HG03571 (cell line): Measurements from ENCODE around the gene ITPR3.

Experiments
- ATAC-seq: cut with Tn5 transposase; IDR thresholded peaks from one replicate; pipeline ENCODE4 v1.9.1; 2021; ENCODE audit not compliant: unreplicated experiment

ITPR3 gene

GRCh38 chr6:33711140-33712129 lies 90.3 kb downstream of the ITPR3 start, which contains the start of gene UQCC2:
Gene UQCC2 (minus strand): TSS chr6:33711700. CDS start chr6:33711686, 14 bp downstream.
- ATAC-seq, result peak; percentile 80

GRCh38 chr6:33712914-33713313 lies 91.8 kb downstream of the ITPR3 start:
- ATAC-seq, result no peak

- ATAC-seq, result no peak
Observed at GRCh38 chr6:33713786-33714185, 92.7 kb downstream of the ITPR3 start.

- ATAC-seq, result no peak
Observed at GRCh38 chr6:33714385-33715040, 93.4 kb downstream of the ITPR3 start.

GRCh38 chr6:33716379-33716778 lies 95.3 kb downstream of the ITPR3 start:
- no peak for ATAC-seq

GRCh38 chr6:33716890-33717632 lies 95.9 kb downstream of the ITPR3 start:
- ATAC-seq, result no peak

GRCh38 chr6:33717934-33718455 lies 96.9 kb downstream of the ITPR3 start:
- ATAC-seq, result no peak

- no peak for ATAC-seq
Observed at GRCh38 chr6:33718713-33719112, 97.6 kb downstream of the ITPR3 start.

- ATAC-seq, result no peak
Observed at GRCh38 chr6:33719326-33719987, 98.3 kb downstream of the ITPR3 start.

GRCh38 chr6:33720998-33721397 lies 99.9 kb downstream of the ITPR3 start:
- no peak for ATAC-seq

GRCh38 chr6:33721508-33721907 lies 100.4 kb downstream of the ITPR3 start:
- no peak for ATAC-seq

GRCh38 chr6:33722103-33722623 lies 101.0 kb downstream of the ITPR3 start:
- ATAC-seq, result no peak

GRCh38 chr6:33723371-33724085 lies 102.4 kb downstream of the ITPR3 start:
- ATAC-seq, result no peak

GRCh38 chr6:33724102-33725023 lies 103.2 kb downstream of the ITPR3 start:
- ATAC-seq, result no peak

- no peak for ATAC-seq
Observed at GRCh38 chr6:33725222-33725621, 104.1 kb downstream of the ITPR3 start.

GRCh38 chr6:33725891-33726673 lies 105.0 kb downstream of the ITPR3 start:
- no peak for ATAC-seq

GRCh38 chr6:33726696-33727095 lies 105.6 kb downstream of the ITPR3 start:
- no peak for ATAC-seq

- ATAC-seq, result no peak
Observed at GRCh38 chr6:33727126-33727525, 106.0 kb downstream of the ITPR3 start.
